Raji (cell line): ENCODE measurements around the gene TACC2.

Experiments
- POLR2A ChIP-seq: IDR thresholded peaks from 2 replicates; pipeline ENCODE4 v1.6.1; 2011; ENCODE audit warnings: low read depth, low read length, control low read depth; ENCODE audit not compliant: insufficient read depth

TACC2 gene

DNA sequence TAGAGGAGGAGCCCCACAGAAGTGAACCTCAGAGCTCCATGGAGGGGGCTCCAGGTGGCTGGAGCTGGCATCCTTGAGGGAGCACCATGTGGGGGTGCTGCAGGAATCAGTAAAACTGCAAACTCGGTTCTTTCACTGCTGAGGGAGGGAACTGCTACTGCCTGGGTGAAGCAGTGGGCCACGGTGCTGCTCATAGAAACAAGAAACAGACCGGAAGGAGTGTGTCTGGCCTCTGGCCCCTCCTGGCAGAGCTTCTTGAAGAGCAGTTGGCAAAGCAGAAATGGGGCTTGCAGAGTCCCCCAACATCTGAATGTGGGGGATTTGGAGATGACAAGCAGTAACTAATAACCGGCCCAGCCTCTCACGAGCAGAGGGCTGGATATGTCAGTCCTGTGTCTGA is 23.8 kb downstream of the TACC2 start:
- no peak for TF ChIP-seq POLR2A

DNA sequence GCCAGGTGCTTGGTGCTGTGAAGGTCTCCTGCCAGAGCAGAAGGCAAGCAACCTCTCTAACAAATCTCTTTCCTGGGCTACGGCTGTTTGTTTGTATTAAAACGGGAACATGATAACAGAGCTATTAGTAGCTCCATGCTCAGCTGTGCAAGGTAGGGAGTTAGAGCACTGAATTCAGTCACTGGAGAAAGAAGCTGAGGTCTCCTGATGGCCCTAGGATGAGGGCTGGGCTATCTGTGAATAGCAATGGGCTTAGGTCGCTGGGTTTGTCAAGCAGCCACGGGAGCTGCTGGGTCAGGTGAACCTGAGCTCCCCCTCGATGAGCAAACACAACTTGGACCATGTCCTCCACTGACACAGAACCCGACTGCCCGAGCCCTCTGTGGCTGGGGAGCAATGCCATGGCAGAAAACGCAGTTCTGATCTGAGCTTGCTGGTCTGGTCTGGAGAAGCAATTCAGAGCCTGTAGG is 24.4 kb downstream of the TACC2 start:
- TF ChIP-seq POLR2A, result no peak

DNA sequence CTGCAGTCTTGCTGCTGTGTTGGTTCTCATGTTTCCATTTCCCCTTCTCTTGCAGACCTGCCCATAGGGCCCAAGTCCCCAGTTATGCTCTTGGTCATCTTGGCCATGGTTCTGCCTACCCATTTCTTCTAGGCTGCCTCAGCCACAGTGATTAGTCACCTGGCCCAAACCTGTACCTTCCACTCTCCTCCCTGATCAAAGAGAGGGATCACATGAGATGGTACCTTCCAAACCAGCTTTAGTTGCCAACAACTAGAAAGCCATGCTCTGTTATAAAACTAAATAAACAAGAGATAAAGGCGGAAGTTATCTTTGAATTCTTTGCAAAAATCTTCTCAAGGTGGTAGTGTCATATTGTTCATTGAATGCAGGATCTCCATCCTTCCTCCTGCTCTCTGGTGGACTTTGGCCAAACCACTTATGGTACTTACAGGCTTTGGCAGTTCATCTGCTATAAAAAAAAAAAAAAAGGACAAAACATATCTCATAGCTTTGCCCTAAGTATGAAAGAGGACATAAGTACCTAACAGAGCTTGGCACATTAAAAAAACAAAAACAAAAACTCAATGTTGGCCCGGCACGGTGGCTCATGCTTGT is 25.8 kb downstream of the TACC2 start:
- TF ChIP-seq POLR2A, result no peak

DNA sequence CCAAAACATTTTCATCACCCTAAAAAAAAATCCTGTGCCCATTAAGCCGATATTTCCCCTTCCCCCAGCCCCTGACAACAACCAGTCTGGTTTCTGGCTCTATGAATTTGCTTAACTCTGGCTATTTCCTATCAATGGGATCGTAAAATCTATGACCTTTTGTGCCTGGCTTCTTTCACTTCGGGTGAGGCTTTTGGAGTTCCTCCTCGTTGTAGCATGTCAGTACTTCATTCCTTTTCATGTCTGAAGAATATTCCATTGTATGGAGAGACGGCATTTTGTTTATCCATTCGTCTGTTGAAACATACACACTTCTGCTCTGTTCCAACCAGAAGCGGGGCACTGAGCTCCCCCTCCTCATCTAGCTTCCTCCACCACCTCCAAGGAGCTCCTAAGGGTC is 29.5 kb downstream of the TACC2 start:
- no peak for TF ChIP-seq POLR2A

DNA sequence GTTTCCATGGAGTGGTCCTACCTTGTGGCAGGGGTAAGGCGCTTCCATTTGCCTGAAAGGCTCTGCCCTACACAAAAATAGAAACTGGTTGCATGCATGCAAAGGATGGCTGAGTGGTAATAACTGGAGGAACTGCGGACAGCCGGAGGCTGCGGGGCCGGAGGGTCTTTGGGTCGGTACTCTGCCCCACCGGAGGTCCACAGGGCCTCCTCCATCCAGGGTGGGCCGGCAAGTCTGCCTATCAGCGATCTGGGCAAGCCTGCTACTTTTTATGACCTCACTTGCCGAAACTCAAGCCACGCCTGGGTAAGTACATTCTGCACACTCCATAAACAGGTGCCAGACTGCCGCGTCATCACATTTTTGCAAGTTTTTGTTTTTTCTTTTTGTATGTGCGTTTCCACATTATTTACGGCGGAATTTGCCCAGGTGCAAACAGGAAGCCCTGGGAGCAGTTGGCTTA is 30.0 kb downstream of the TACC2 start:
- TF ChIP-seq POLR2A, result no peak

DNA sequence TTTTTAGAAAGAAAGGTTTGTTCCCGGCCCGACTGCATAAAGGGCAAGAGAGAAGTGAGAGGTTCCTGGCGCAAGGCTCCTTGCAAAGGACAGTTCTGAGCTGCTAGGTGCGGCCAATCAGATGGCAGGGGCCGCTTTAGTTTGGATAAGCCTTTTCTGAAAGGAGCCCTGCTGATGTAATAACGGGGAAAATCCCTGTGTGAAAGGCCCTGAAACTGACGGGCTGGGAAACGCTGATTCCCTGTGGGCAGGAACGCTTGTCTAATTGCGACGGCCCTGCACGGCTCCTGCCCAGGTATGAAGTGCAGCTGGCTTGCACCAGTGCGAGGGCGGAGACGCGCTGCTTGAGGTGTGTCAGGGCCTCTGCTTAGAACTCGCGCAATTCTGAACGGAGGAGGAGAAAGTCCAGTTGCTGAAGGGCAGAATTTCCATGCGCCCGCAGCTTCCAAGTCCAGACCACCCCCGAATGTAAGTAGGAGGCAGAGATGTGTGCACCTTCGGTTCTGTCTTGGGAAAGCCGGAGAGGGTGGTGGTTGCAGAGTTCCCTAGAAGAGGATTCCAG is 30.5 kb downstream of the TACC2 start:
- no peak for TF ChIP-seq POLR2A

DNA sequence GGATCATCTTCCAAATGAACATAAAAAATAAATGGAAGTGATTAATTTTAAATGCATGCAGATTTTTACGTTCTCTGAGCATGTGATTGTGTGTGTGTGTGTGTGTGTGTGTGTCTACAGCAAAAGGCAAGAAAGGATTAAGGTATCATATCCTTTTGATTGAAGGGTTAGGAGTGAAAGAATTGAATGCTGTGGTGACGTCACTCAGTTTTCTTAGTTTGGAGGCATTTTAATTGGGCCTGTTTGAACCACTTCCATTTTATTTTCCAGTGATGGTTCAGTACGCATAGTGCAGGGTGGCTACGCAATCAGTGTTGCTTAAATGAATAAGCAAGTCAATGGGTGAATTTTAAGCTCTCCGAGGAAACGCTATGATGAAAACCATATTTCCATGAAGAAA is 31.3 kb downstream of the TACC2 start:
- TF ChIP-seq POLR2A, result no peak

DNA sequence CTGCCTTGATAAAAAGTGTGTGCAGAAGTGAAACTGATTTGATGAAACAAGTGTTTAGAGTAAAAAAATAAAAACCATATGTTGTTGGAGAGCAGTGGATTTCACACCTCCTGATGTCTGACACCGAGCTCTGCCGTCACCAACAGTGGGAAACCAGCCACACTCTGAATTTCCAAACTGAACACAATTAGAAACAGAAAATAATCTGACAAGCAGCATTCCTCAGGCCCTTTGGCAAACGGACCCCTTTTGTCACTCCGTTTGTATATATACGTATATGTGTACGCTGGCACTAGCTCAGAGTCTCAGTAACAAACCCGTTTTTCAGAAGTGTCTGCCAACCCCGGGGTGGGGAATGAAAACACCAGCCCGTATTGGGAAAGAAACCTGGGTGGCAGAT is 32.4 kb downstream of the TACC2 start:
- TF ChIP-seq POLR2A, result no peak

DNA sequence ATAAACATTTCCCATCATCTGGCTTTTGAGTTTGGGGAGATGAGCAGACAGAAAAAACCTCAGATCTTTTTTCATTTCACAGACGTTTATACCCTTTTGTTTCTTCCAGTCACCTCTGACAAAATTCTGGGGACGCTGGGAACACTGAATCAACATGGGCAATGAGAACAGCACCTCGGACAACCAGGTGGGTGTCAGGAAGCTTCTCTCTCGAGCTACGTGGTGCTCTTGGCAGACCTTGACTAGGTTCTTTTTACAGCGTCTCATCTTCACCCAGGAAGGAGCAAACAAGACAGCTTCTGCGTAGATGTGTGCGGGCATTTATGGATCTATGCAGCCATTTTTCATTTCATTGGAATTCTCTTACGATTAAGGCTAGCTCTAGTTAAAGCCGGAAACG is 32.9 kb downstream of the TACC2 start:
- TF ChIP-seq POLR2A, result no peak

DNA sequence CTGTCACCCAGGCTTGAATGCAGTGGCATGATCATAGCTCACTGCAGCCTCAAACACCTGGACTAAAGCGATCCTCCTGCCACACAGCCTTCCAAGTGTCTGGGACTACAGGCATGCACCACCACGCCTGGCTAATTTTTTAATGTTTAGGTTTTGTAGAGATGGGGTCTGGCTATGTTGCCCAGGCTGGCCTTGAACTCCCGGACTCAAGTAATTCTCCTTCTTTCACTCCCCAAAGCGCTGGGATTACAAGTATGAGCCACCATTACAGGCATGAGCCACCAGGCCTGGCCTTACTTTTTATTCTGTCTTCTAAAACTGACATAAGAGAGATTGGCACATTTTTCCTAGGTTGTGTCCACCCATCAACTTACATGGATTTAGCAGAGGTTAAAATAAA is 33.3 kb downstream of the TACC2 start:
- TF ChIP-seq POLR2A, result no peak

DNA sequence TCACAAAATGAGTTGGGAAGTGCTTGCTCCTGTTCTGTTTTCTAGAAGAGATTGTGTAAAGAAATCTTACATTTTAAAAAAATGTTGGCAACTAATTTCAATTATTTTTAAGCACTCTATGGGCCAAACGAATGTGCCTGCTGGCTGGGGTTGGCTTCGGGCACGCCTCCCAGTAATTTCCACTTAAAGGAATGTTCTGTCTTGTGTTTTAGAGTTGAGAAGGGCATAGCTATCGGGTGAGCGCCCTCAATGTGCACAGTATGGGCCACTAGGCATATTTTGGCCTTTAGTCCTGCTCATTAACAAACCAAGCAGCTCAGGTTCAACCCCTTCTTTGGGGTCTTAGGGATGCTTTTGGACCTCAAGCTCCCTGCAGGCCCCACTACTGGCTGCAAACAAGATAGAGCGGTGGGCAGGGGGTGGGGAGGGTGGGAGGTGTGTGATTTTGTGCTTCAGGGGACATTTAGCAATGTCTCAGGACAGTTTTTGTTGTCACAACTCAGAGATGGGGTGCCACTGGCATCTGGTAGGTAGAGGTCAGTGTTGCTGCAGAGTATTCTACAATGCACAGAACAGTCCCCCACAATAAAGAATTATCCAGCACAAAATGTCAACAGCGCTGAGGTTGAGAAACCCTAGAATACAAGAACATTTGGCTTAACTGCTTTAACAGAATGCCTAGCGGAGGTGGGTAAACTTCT is 40.7 kb downstream of the TACC2 start:
- no peak for TF ChIP-seq POLR2A

DNA sequence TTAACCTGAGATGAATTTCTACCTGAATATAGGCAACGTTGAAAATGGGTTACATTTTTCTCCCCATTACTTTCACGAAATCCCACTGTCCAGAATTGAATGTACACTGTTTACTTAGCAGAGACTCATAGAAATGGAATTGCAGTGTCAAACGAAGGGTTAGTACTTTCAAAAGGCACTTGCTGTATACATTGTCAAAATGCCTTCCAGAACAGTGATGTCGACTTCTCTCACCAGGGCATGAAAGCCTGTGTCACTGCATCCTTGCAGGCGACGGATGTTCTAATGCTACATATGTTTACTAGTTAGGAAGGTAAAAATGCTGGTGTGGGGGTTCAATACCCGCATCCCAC is 41.2 kb downstream of the TACC2 start:
- TF ChIP-seq POLR2A, result no peak

DNA sequence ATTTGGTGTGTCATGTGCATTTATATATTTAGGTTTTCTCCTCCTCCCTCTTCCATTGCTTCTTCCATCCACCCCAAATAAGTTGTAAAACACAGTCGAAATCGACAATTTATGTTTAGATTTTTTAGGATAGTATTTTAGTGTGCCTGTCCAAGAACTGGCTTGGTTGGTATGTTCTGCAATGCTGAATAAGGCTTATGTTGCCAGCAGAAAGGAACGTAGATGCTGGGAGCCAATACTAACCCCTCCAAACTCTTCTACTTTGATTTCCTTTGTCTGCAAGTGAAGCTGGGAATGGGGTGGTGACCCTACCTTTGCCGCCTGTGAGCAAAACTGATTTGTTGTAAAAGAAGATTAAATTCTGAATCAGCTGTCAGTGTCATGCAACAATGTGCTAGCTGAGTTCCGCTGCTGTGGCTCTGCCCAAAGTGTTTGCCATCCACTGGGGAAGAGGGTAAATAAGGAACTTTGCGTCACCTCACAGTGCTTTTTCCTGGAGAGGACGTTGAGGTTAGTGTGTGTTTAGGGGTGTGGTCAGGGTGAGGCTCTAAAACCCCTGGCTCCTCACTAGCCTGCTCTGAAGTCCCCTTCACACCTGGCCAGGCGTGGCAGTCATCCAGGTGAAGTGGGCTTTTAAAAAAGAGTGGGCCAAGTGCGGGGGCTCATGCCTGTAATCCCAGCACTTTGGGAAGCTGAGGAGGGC is 44.4 kb downstream of the TACC2 start:
- TF ChIP-seq POLR2A, result no peak

DNA sequence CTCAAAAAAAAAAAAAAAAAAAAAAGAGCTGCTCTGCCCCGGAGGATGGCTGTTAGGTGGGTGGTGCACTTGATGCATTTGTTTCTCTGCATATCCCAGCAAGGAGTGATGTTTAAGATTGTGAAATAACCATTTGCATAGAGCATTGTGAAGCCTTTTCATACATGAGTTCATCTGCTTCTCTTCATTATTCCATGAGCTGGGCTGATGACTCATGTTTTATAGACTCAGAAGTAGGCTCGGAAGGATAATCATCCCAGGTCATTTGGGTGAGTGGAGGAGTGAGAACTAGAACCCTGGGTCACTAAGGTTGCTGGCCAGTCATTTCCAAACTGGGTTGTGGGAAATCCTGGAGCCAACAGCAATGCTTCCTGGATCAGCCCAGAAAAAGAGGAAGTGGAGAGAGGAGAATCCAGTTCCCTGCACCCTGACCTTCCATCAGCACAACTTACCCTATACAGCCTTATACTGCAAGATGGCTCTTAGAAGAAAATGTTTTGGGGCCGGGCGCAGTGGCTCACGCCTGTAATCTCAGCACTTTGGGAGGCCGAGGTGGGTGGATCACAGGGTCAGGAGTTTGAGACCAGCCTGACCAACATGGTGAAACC is 45.3 kb downstream of the TACC2 start:
- TF ChIP-seq POLR2A, result no peak

DNA sequence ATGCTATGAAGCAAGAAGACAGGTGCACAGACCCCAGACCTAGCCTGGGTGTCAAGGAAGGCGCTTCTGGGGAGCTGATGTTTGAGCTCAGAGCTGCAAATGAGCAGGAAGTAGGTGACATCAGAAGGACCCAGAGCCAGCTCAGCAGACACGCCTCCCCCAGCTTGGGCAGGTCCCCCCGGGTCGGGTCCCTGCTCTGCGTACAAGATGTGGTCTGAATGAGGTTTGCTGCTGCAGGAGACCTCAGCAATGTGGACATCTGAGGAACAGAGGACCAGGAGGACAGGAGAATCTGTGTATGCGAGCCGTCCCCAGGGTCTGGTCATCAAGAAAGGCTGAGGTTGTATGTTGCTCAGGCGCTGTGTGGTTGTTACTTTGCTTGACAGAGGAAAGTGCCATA is 51.8 kb downstream of the TACC2 start:
- TF ChIP-seq POLR2A, result no peak
